A549 (cell line): Measurements from ENCODE around the gene SLC28A1. TPM values are rescaled to one million over a fixed set of nuclear protein-coding genes. Genes with fewer than 3 reads are reported as not detected.

ENCODE experiments used
- ATAC-seq, 2 experiments: fragments of 200-7000 bp in 1 of 2; fragments of >200 bp in 1 of 2; cut with Nextera tagmentation in 1 of 2; cut with Tn5 transposase in 1 of 2; 3 replicates each; pipeline versions ENCODE4 v1.8.0 to v1.9.1; 2018 to 2020; ENCODE audit warnings: mild to moderate bottlenecking in 1 of 2, moderate library complexity in 1 of 2
- CTCF ChIA-PET: fragments of 300-600 bp; sonication (Branson Sonifier 250); formaldehyde crosslinking; extraction: SDS; loops from one replicate; lab custom pipeline; 2021; ENCODE audit warnings: antibody characterized with exemption, inconsistent platforms; lab: Yijun Ruan, JAX
- POLR2A ChIA-PET: fragments of 350-600 bp; formaldehyde crosslinking; extraction: SDS; loops from one replicate; lab custom pipeline; 2021; ENCODE audit warnings: antibody characterized with exemption, inconsistent platforms; lab: Yijun Ruan, JAX
- DNase-seq, 2 experiments: peaks; one replicate each; pipeline versions ENCODE4 v3.0.0 to v3.0.0-alpha.2; 2011 to 2016; ENCODE audit warnings: low read depth in 1 of 2, low spot score in 1 of 2
- FAIRE-seq: peaks from 2 replicates; lab custom pipeline; 2011; peaks lifted over from hg19 to GRCh38; lab: Jason Lieb, UNC
- H3K27ac ChIP-seq, 2 experiments: fragments of >200 bp; sonication (Bioruptor Twin); formaldehyde crosslinking; 3 replicates each; pipeline ENCODE4 v1.5.1; 2016 to 2017
- H3K4me1 ChIP-seq: fragments of >200 bp; sonication (Bioruptor Twin); formaldehyde crosslinking; 3 replicates; pipeline ENCODE4 v1.6.1; 2016
- H3K4me2 ChIP-seq: fragments of >200 bp; sonication (Bioruptor Twin); formaldehyde crosslinking; 3 replicates; pipeline ENCODE4 v1.6.1; 2016
- H3K4me3 ChIP-seq: fragments of >200 bp; sonication (Bioruptor Twin); formaldehyde crosslinking; 3 replicates; pipeline ENCODE4 v1.5.1; 2016
- H3K9me3 ChIP-seq: fragments of >200 bp; sonication (Bioruptor Twin); formaldehyde crosslinking; 3 replicates; pipeline ENCODE4 v1.6.1; 2016
- CBX2 ChIP-seq: fragments of 200-600 bp; sonication (generic); IDR thresholded peaks from 2 replicates; pipeline ENCODE4 v1.6.1; 2016; ENCODE audit warnings: low read depth, mild to moderate bottlenecking, borderline replicate concordance
- CEBPB ChIP-seq, 2 experiments: fragments of >200 bp in 1 of 2; sonication (Bioruptor Twin) in 1 of 2; formaldehyde crosslinking in 1 of 2; IDR thresholded peaks; 2 replicates each; pipeline ENCODE4 v1.6.1; 2012 to 2016
- CHD2 ChIP-seq: fragments of 150-350 bp; IDR thresholded peaks from 2 replicates; pipeline ENCODE4 v1.6.1; 2014; ENCODE audit warnings: low read length; ENCODE audit not compliant: partially characterized antibody
- EHF ChIP-seq: fragments of 250-450 bp; sonication (Bioruptor Pico); IDR thresholded peaks from 2 replicates; pipeline ENCODE4 v1.5.0; 2020; ENCODE audit warnings: mild to moderate bottlenecking
- EHMT2 ChIP-seq: fragments of 200-600 bp; sonication (generic); IDR thresholded peaks from 2 replicates; pipeline ENCODE4 v1.6.1; 2016; ENCODE audit warnings: antibody characterized with exemption, low read depth, mild to moderate bottlenecking, moderate library complexity
- EP300 ChIP-seq, 2 experiments: fragments of >200 bp; sonication (Bioruptor Twin); formaldehyde crosslinking; IDR thresholded peaks; 2 replicates in 1 of 2; 3 replicates in 1 of 2; pipeline ENCODE4 v1.6.1; 2016 to 2017
- FOSB ChIP-seq: fragments of 250-450 bp; sonication (Bioruptor Pico); IDR thresholded peaks from 2 replicates; pipeline ENCODE4 v1.5.0; 2020; ENCODE audit warnings: mild to moderate bottlenecking, moderate library complexity
- FOXS1 ChIP-seq: fragments of 250-450 bp; sonication (Bioruptor Pico); IDR thresholded peaks from 2 replicates; pipeline ENCODE4 v1.5.0; 2020; ENCODE audit warnings: mild to moderate bottlenecking, moderate library complexity
- HEYL ChIP-seq: fragments of 250-450 bp; sonication (Bioruptor Pico); IDR thresholded peaks from 2 replicates; pipeline ENCODE4 v1.8.0; 2021; ENCODE audit warnings: mild to moderate bottlenecking, moderate library complexity
- HOXA7 ChIP-seq: fragments of 250-450 bp; sonication (Bioruptor Pico); IDR thresholded peaks from 2 replicates; pipeline ENCODE4 v1.5.0; 2020; ENCODE audit warnings: mild to moderate bottlenecking, moderate library complexity
- HOXB5 ChIP-seq: fragments of 250-450 bp; sonication (Bioruptor Pico); IDR thresholded peaks from 2 replicates; pipeline ENCODE4 v1.5.0; 2020; ENCODE audit warnings: mild to moderate bottlenecking, moderate library complexity
- MAFK ChIP-seq: fragments of 450-650 bp; IDR thresholded peaks from 2 replicates; pipeline ENCODE4 v1.6.1; 2014; ENCODE audit not compliant: partially characterized antibody
- MYC ChIP-seq: IDR thresholded peaks from 2 replicates; pipeline ENCODE4 v1.6.1; 2012; ENCODE audit warnings: mild to moderate bottlenecking, inconsistent platforms, low read length, improper control_type of control experiment, borderline replicate concordance
- NPAS2 ChIP-seq: fragments of 250-450 bp; sonication (Bioruptor Pico); IDR thresholded peaks from 2 replicates; pipeline ENCODE4 v1.8.0; 2022; ENCODE audit warnings: mild to moderate bottlenecking, moderate library complexity, borderline replicate concordance
- PHF8 ChIP-seq: fragments of 200-600 bp; sonication (generic); IDR thresholded peaks from 2 replicates; pipeline ENCODE4 v1.6.1; 2016; ENCODE audit warnings: low read depth, mild to moderate bottlenecking, antibody characterized with exemption, moderate library complexity, borderline replicate concordance
- POLR2A ChIP-seq: IDR thresholded peaks from 2 replicates; pipeline ENCODE4 v1.6.1; 2012; ENCODE audit warnings: mild to moderate bottlenecking, low read length
- POLR2AphosphoS2 ChIP-seq: conservative IDR thresholded peaks from 2 replicates; pipeline ENCODE4 v1.6.1; 2012; ENCODE audit warnings: low read length, improper control_type of control experiment, inconsistent platforms
- RAD21 ChIP-seq, 2 experiments: fragments of >200 bp in 1 of 2; sonication (Bioruptor Twin) in 1 of 2; formaldehyde crosslinking in 1 of 2; IDR thresholded peaks in 1 of 2; conservative IDR thresholded peaks in 1 of 2; 2 replicates in 1 of 2; 3 replicates in 1 of 2; pipeline ENCODE4 v1.6.1; 2012 to 2018; ENCODE audit warnings: inconsistent platforms in 1 of 2
- RFX5 ChIP-seq: fragments of 450-650 bp; IDR thresholded peaks from 2 replicates; pipeline ENCODE4 v1.7.1; 2014; ENCODE audit warnings: antibody characterized with exemption, mild to moderate bottlenecking, moderate library complexity
- SMC3 ChIP-seq: fragments of >200 bp; sonication (Bioruptor Twin); formaldehyde crosslinking; IDR thresholded peaks from 3 replicates; pipeline ENCODE4 v1.6.1; 2018; ENCODE audit warnings: inconsistent platforms
- WGBS: methylation state at CpG from one replicate; pipeline ENCODE4 v1.1.6; 2017; ENCODE audit errors: missing lambda C conversion rate; 5-methylcytosine and 5-hydroxymethylcytosine counted together
- polyA plus RNA-seq, 4 experiments: library from polyadenylated mRNA; depleted of rRNA in 3 of 4; stranded (reverse); fragments of >200 nt; fragmentation: RNase III in 1 of 4; extraction: RNeasy Plus Mini Kit Qiagen cat#74134 plus additional on column Dnase treatment in 1 of 4; gene quantifications; 2 replicates in 3 of 4; 3 replicates in 1 of 4; pipeline ENCODE4 v1.2.3, GENCODE V29; 2011 to 2017
- TF ChIP-seq, protein P1 (sequence below): fragments of 200-600 bp; sonication (generic); IDR thresholded peaks from 2 replicates; pipeline ENCODE4 v1.6.1; 2016; ENCODE audit warnings: antibody characterized with exemption, mild to moderate bottlenecking, moderate library complexity
- TF ChIP-seq, protein P2 (sequence below): fragments of 450-650 bp; IDR thresholded peaks from 2 replicates; pipeline ENCODE4 v1.6.1; 2014; ENCODE audit warnings: antibody characterized with exemption
- TF ChIP-seq, protein P3 (sequence below): fragments of 250-450 bp; sonication (Bioruptor Pico); IDR thresholded peaks from 2 replicates; pipeline ENCODE4 v1.5.0; 2021; ENCODE audit warnings: mild to moderate bottlenecking, moderate library complexity, borderline replicate concordance

SLC28A1 gene
- polyA plus RNA-seq, 2 of the 4 experiments (the other 2 are of a cell fraction) = 0.06 to 0.13 TPM

DNA sequence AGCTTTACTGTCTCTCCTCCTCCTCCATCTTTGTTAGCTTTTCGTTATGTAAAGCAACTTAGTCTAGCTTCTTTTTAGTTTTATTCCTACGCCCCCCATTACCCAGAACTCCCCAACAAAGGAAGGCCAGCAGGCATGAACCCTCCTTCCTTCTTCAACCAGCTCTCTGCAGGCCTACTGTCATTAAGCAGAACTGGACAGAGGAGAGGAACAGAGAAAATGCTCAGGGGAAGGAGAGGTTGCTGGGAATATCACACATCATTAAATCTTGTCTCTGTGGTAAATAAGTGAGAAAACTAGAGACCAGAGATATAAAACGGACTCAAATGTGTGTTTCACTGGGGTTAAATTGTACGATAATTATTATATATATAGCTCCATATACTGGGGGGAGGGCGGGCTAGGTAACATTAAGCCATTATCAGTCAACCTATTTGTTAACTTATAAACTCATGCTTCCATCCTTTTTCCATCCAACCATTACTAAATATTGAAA is 19.3 kb upstream of the SLC28A1 start:
- ChIA-PET POLR2A (no interaction called here), CTCF (interaction anchor here (0.8 to 3.8 kb wide), 13 partner anchors 7 to 277 kb away, joined by 3 to 19 read pairs (median 4); partner anchors contain the start of gene WDR73)
- no peak for ATAC-seq
- no peak for DNase-seq
- 68% methylated on average over 5 of the region's 5 CpGs for WGBS
- Histone ChIP-seq H3K4me3 (no peak overlapping the region), H3K4me1 (peaks cover 12% of the 10 kb centered on the region; the same call in 2 of the 3 replicates), H3K9me3 (no peaks in the 10 kb centered on the region), H3K4me2 (no peak overlapping the region), H3K27ac (no peak overlapping the region)
- no peak for FAIRE-seq
- TF ChIP-seq EHF (CRISPR knock-in tag) (no peak), HEYL (no peak), FOXS1 (CRISPR knock-in tag) (no peak), EHMT2 (no peak), MYC (no peak), HOXA7 (CRISPR knock-in tag) (no peak)

DNA sequence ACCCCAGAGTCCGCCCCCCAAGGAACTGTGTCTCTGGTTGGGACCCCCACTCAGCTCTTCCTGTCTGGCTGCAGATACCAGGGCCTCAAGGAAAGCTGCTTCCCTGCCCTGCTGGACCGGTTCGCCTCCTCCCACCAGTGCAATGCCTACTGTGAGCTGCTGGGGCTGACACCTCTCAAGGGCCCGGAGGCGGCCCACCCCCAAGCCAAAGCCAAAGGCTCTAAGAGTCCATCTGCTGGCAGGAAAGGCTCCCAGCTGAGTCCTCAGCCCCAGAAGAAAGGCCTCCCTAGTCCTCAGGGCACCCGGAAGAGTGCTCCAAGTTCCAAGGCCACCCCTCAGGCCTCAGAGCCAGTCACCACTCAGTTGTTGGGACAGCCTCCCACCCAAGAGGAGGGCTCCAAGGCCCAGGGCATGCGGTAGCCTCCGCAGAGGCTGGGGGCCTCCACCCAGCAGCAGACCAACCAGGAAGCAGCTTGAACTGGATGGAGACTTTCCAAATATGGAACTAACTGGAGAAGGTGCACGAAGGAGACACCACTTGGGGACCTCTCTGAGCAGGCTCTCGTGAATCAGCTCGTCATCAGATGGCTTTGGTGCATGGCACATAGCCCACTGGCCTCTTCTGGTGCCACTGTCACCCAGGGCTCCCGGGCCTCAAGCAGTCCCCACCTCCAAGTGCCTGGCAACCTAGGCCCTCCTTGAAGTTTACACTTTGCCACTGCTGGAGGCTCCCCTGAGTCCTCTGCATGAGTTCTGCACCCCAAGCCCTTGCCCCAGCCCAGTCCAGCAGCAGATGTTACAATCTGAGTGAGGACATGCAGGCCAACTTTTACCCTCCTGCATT is 16.2 kb upstream of the SLC28A1 start:
- CTCF ChIA-PET = interaction anchor here (0.6 to 2.4 kb wide), 4 partner anchors 30 to 213 kb away, joined by 3 to 12 read pairs (median 4); no protein-coding TSS in a partner anchor
- no peak overlapping the region for H3K4me3 ChIP-seq
- whole genome bisulfite sequencing = 53% methylated on average over 8 of the region's 12 CpGs

More for the DNA sequence above, 16.2 kb upstream of the SLC28A1 start:
- TF ChIP-seq RFX5 (no peak), EP300 (IDR thresholded peaks at IDR 0.05) (no peak), NPAS2 (CRISPR knock-in tag) (no peak), MAFK (no peak), CBX2 (no peak), POLR2AphosphoS2 (no peak), CHD2 (no peak), PHF8 (no peak), POLR2A (no peak), CEBPB (IDR thresholded peaks at IDR 0.05) (no peak), SMC3 (no peak), FOSB (CRISPR knock-in tag) (no peak), RAD21 (conservative IDR thresholded peaks at IDR 0.05 in 1 of 2, IDR thresholded peaks at IDR 0.05 in 1 of 2) (no peak), HOXB5 (CRISPR knock-in tag) (no peak)
- TF ChIP-seq, protein P1, sequence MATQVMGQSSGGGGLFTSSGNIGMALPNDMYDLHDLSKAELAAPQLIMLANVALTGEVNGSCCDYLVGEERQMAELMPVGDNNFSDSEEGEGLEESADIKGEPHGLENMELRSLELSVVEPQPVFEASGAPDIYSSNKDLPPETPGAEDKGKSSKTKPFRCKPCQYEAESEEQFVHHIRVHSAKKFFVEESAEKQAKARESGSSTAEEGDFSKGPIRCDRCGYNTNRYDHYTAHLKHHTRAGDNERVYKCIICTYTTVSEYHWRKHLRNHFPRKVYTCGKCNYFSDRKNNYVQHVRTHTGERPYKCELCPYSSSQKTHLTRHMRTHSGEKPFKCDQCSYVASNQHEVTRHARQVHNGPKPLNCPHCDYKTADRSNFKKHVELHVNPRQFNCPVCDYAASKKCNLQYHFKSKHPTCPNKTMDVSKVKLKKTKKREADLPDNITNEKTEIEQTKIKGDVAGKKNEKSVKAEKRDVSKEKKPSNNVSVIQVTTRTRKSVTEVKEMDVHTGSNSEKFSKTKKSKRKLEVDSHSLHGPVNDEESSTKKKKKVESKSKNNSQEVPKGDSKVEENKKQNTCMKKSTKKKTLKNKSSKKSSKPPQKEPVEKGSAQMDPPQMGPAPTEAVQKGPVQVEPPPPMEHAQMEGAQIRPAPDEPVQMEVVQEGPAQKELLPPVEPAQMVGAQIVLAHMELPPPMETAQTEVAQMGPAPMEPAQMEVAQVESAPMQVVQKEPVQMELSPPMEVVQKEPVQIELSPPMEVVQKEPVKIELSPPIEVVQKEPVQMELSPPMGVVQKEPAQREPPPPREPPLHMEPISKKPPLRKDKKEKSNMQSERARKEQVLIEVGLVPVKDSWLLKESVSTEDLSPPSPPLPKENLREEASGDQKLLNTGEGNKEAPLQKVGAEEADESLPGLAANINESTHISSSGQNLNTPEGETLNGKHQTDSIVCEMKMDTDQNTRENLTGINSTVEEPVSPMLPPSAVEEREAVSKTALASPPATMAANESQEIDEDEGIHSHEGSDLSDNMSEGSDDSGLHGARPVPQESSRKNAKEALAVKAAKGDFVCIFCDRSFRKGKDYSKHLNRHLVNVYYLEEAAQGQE = no peak
- TF ChIP-seq, protein P2, sequence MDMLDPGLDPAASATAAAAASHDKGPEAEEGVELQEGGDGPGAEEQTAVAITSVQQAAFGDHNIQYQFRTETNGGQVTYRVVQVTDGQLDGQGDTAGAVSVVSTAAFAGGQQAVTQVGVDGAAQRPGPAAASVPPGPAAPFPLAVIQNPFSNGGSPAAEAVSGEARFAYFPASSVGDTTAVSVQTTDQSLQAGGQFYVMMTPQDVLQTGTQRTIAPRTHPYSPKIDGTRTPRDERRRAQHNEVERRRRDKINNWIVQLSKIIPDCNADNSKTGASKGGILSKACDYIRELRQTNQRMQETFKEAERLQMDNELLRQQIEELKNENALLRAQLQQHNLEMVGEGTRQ = no peak
- TF ChIP-seq, protein P3, sequence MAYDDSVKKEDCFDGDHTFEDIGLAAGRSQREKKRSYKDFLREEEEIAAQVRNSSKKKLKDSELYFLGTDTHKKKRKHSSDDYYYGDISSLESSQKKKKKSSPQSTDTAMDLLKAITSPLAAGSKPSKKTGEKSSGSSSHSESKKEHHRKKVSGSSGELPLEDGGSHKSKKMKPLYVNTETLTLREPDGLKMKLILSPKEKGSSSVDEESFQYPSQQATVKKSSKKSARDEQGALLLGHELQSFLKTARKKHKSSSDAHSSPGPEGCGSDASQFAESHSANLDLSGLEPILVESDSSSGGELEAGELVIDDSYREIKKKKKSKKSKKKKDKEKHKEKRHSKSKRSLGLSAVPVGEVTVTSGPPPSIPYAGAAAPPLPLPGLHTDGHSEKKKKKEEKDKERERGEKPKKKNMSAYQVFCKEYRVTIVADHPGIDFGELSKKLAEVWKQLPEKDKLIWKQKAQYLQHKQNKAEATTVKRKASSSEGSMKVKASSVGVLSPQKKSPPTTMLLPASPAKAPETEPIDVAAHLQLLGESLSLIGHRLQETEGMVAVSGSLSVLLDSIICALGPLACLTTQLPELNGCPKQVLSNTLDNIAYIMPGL (CRISPR knock-in tag) = no peak
- POLR2A ChIA-PET = no interaction called here
- ATAC-seq (no peak), FAIRE-seq (no peak), DNase-seq (no peak)
- no peaks in the 10 kb centered on the region for H3K9me3 ChIP-seq
- no peak overlapping the region for H3K4me2 ChIP-seq
- H3K27ac ChIP-seq = no peak overlapping the region
- peaks cover 4% of the 10 kb centered on the region; the same call in 1 of the 3 replicates for H3K4me1 ChIP-seq
